NCI-H446 (cell line): ENCODE measurements around the gene TMIGD2.
"Not testable (repeated sequence)": the region's sequence is repeated elsewhere in the genome, so short reads cannot be mapped to it uniquely, and the experiment has no call there.

Experiments used
- DNase-seq, 2 experiments: peaks; one replicate each; lab custom pipeline; 2025; lab: John Stamatoyannopoulos, UW

TMIGD2 gene, protein sequence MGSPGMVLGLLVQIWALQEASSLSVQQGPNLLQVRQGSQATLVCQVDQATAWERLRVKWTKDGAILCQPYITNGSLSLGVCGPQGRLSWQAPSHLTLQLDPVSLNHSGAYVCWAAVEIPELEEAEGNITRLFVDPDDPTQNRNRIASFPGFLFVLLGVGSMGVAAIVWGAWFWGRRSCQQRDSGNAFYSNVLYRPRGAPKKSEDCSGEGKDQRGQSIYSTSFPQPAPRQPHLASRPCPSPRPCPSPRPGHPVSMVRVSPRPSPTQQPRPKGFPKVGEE

DNA sequence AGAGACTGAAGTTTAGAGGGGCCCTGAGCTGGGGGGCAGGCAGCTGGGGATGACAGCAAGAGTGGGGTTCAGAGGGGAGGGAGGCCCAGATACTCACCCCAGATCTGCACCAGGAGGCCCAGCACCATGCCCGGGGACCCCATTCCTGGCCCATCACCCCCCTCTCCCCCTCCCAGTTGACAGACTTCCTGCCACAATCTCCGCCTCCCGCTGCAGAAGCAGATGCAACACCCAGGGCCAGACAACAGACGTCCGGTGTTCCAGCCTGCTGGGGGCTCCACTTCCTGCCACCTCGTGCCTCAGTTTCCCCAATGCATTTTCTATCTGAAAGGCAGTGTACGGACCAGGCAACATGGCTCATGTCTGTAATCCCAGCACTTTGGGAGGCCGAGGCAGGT lies at the start of gene TMIGD2:
Gene TMIGD2, minus strand, starts transcription at position 147 of the 398 bp plus-strand sequence. Its CDS starts 4 bp downstream, at position 143.
- DNase-seq = no peak

DNA sequence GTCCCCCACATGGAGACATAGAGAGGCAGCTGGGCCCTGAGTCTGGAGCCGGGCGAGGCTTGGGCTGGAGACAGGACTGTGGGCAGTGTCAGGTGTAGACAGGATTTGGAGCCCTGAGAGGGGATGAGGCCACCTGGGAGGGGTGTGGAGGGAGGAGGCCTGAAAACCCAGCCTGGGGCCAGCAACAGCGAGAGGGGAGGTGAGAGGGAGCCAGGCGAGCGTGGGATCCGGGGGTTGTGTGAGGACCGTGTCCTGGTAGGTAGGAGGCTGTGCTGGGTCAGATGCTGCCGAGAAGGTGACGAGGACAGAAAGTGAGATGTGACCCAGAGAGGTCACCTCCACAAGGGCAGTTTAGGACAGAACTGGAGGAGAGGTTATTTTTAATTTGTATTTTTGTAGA lies 48.5 kb upstream of the TMIGD2 start:
- no peak for DNase-seq

DNA sequence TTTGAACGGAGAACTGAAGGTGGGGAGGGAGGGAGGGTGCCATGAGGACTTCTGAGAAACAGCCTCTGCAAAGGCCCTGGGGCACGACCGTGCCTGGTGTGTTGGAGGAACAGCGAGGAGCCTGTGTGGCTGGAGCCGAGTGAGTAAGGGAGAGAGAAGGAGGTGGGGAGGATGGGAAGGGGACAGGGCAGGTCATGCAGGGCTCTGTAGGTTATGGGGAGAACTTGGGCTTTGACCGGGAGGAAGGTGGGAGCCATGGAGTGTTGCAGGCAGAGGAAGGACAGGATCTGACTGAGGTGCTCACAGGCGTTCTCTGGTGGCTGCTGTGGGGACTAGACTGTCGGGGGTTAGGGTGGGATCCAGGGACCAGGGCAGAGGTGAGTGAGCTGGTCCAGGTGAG lies 47.9 kb upstream of the TMIGD2 start:
- no peak for DNase-seq

DNA sequence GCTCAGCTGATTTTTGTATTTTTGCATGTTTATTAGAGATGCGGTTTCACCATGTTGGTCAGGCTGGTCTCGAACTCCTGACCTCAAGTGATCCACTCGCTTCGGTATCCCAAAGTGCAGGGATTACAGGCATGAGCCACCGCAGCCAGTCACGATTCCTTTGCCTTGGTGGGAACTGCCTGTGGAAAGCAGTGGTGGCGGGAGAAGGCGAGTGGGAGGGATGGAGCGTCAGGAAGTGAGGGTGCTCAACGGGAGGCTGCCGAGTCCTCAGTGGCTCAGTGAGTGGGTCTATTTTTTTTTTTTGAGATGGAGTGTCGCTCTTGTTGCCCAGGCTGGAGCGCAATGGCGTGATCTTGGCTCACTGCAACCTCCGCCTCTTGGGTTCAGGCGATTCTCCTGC lies 47.0 kb upstream of the TMIGD2 start:
- DNase-seq = not testable (repeated sequence)

DNA sequence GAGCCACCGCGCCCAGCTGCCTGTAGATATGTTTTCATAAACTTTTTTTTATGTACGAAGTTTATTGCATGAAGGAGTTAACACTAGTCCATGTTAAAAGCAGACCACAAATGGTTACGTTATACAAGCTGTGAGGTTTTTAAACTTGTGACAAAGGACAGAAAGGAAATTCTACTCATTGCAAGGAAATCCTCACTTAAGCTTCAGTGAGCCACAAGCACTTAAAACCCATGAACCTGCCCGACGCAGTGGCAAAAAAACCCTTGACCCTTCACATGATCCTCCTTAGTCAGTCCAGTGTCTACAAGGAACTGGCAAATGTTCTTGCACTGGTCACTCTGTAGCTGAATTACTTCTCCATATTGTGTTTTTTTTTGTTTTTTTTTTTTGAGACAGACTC lies 45.3 kb upstream of the TMIGD2 start:
- no peak for DNase-seq

DNA sequence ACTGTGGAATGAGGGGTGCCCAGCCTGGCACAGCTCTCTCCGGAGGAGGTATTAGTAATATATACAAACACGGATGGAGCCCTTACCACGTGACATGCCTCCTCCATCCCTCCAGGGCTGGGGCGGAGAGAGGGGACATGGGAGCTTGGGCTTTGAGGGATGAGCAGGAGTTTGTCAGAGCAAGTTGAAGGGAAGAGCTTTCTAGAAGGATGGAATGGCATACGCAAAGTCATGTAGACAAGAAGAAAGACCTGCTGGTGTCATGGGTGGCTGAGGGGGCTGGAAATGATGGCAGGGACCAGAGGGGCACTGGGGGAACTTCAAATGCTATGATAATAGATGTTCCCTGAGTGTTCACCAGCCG lies 43.8 kb upstream of the TMIGD2 start:
- DNase-seq = no peak

DNA sequence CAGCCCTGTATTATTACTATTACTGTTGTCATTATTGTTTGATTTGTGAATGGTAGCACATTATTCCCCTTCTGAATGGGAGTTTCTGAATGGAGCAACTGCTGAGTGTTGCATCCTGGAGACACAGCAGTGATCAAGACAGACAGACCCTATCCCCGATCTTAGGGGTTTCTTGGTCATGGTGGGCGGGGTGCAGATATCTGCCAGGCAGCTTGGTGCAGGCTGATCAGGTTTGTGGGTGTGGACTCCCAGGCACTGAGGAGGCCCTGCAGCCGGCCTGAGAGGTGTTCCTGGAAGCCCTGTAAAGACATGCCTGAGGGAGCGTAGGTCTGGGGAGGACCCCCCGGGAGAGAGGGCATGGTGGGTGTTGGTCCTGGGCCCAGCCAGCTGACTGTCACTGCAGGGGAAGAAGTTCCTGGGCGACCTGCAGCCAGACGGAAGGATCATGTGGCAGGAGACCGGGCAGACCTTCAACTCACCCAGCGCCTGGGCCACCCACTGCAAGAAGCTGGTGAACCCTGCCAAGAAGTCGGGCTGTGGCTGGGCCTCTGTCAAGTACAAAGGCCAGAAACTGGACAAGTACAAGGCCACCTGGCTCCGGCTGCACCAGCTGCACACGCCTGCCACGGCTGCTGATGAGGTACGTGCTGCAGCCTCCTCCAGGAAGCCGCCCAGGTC lies 43.3 kb upstream of the TMIGD2 start:
- no peak for DNase-seq

DNA sequence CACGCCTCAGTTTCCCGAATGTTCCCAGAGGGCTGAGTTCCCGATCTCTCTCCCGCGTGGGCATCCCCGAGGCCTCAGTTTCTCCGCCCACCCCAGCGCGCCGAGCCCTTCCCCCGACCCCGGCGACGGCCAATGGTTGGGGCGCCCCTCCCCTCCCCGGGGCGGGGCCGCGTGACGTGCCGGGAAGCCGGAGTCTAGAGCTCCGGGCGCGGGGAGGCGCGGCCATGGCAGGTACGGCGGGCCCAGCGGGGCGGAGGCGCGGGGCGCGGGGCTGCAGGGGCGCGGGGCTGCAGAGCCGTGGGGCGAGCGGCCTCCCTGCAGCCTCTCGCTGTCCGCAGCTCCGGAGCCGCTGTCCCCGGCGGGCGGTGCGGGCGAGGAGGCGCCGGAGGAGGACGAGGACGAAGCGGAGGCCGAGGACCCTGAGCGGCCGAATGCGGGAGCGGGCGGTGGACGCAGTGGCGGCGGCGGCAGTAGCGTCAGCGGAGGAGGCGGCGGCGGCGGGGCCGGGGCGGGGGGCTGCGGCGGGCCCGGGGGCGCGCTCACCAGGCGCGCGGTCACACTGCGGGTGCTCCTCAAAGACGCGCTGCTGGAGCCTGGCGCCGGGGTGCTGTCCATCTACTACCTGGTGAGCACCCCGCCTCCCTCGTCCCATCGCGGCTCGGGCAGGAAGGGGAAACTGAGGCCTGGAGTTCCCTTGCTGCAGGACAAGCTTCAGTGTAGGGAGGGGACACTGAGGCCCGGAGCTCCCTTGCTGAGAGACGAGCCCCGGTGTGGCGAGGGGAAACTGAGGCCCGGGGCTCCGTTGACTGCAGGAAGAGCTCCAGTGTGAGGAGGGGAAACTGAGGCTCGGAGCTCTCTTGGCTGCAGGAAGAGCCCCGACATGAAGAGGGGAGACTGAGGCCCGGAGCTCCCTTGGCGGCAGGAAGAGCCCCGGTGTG lies 41.5 kb upstream of the TMIGD2 start, which contains the start of gene MPND:
Gene MPND, plus strand, starts transcription at position 193 of the 938 bp plus-strand sequence. Its CDS starts 32 bp downstream, at position 225.
- DNase-seq = peak; percentile 74 to 94

DNA sequence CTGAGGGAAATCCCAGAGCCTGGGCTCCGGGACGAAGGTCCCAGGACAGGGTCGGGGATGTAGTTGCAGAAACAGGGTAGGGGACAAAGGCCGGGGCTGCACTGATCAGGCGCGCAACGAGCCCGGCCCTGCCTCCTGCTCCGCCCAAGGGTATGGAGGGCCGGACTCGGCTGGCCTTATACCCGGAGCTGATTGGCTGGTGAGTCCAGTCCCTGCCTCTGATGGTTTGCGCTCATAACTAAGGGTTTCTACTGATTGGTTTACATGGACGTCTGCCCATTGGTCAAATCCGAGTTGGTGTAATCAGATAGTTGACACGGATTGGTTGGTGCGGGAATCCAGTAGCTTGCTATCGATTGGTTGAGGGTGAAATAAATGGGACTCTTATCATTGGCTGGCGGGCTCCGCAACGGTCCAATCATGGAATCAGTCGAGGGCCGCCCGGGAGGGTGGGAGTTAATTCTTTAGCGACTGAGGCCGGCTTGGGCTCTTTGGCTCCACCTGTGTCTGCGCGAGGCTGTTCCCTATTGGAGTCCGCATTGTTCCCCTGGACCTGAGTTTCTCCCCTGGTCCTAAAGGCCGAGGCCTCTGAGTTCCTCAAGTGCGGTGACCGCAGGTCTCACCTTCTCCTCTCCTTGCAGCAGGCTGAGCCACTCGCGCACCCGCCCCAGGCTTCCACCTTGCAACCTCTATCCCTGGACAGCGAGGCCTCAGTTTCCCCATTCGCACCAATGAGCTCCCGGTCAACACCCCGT lies 40.6 kb upstream of the TMIGD2 start:
- DNase-seq = peak; percentile 99 to 100

DNA sequence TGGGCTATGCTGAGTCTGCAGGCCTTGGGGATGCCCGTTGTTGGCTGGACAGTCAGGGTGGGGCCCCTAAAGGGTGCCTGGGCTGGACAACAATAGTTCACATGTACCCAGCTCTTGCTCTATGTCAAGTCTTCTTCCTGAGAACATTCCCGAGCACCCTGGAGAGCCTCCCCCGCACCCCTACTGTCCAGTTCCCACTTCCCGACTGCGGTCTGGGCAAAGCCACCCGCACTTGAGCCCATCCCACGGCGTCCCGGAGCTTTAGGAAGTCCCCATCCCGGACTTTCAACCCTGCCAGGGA lies 40.1 kb upstream of the TMIGD2 start:
- DNase-seq = no peak

DNA sequence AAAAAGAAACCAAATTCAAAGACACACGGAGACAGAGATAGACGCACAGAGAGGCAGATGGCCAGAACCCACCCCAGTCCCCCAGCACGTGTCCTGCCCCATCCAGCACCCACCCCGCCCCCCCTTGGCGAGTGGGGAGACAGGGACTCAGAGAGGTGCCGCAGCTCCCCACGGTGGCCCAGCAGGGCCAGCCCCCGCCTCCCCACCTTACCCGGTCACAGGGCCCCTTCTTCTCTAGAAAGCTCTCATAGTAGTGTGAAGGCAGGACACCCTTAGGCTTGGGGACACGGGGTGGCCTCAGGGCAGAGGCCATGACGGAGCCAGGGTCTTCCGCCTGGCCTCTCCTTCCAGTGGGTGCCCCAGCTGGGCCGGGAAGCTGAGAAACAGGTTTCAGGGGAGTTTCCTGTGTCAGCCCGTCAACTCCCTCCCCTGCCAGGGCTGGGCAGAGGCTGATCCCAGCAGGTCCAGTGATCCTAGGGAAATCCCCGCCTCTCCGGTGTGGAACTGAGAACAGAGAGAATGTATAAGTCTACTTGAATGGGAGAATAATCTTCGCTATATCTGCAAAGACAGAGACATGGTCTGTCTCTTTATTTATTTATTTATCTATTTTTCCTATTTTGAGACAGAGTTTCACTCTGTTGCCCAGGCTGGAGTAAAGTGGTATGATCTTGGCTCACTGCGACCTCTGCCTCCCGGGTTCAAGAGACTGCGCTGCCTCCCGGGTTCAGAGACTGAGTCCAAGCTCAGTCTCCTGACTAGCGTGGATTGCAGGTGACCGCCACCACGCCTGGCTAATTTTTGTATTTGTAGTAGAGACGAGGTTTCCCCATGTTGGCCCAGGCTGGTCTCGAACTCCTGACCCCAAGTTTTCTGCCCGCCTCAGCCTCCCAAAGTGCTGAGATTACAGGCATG lies 36.5 kb upstream of the TMIGD2 start, which contains the start of gene STAP2:
Gene STAP2, minus strand, starts transcription at position 387 of the 915 bp plus-strand sequence. Its CDS starts 74 bp downstream, at position 313.
- no peak for DNase-seq

DNA sequence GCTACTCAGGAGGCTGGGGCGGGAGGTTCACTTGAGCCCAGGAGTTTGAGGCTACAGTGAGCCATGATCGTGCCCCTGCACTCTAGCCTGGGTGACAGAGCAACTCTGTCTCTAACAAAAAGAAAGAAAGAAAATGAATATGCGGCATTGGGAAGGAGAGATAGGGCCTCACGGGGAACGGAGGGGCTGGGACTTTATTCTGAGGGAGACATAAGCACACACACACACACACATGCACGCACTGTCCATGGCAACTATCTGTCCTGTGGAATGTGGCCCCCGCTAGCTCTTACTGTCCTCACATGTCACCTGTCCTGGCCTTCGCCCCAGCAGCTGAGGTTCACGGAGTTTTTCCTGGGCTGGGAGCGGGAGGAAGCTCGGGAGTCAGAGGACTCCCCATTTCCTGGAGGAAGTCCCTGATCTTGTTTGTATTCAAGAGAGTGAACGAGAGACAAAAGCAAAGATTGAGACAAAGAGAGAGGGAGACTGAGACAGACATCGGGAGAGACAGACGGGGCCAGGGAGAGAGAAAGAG lies 35.8 kb upstream of the TMIGD2 start:
- no peak for DNase-seq

DNA sequence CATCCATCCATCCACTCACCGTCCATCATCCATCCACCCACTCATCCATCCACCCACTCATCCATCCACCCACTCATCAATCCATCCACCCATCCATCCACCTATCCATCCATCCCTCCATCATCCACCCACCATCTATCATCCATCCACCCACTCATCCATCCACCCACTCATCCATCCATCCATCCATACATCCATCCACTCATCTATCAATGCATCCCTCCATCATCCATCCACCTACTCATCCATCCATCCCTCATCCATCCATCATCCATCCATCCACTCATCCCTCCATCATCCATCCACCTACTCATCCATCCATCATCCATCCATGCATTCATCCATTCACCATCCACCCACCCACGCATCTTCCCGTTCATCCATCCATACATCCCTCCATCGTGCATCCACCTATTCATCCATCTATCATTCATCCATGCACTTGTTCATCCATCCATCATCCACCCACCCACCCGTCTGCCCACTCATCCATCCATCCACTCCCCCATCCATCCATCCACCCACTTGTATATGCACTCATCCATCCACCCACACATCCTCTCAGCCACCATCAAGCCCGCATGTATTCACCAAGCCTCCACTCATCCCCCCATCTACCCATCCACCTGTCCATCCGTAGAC lies 32.9 kb upstream of the TMIGD2 start:
- no peak for DNase-seq

DNA sequence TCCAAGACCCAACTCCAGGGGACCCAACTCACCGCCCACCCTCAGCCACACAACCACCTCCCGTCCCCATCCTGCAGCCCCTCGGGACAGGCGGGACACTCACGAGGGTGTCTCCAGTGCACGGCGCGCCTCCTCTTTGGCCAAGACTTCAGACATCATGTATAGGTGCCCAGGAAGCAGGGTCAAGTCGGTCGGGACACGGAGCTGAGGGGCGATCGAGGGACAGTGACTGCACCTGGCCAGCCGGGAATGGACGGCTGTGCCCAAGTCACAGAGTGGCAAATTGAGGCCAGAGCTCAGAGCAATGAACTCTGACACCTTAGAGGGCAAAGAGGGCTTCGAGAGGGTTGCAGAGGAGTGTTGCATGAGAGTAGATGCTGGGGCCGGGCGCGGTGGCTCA lies 27.7 kb upstream of the TMIGD2 start:
- DNase-seq = no peak

DNA sequence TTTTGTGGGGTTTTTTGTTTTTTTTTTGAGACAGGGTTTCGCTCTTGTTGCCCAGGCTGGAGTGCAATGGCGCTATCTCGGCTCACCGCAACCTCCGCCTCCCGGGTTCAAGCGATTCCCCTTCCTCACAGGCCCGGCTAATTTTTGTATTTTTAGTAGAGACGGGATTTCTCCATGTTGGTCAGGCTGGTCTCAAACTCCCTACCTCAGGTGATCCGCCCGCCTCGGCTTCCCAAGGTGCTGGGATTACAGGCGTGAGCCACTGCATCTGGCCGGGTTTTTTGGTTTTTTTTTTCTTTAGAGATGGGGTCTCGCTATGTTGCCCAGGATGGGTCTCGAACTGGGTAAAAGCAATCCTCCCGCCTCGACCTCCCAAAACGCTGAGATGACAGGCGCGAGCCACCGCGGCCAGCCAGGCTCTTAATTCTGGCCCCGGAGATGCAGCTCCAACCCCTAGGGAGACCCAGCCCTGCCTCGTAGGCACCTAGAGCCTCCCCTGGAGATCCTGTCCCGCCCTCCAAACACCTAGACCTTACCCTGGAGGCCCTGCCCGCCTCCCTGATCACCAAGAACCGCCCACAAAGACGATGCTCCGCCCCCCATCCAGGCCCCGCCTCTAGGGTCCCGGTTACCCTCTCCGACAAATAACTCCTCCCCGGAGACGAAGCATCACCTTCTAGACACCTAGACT lies 26.9 kb upstream of the TMIGD2 start:
- not testable (repeated sequence) for DNase-seq

DNA sequence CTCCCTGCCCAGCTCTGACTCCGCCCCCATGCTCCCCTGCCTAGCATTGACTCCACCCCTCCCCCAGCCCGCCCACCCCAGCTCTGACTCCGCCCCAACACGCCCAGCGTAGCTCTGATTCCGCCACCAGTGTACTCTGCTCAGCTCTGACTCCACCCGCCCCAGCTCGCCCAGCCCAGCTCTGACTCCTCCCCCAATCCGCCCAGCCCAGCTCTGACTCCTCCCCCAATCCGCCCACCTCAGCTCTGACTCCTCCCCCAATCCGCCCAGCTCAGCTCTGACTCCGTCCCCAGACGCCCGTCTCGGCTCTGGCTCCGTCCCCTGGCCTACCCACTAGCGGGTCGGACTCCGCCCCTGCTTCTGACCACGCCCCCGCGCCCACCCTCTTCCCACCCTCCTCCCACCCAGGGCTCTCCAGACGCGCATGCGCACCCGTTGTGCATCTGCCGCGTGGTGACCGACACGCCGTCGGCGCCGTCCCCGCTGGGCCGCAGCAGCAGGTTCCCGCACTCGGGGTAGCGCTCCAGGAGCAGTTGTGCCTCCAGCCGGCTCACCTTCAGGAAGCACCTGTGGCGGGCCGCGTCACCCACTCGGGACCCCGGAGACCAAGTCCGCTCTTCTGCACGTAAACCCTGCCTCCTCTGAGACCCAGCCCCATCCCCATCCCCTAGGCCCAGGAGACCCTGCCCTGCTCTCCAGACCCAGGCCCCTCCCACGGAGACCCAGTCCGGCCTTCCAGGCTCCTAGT lies 26.2 kb upstream of the TMIGD2 start:
- DNase-seq = peak; percentile 86 to 96

DNA sequence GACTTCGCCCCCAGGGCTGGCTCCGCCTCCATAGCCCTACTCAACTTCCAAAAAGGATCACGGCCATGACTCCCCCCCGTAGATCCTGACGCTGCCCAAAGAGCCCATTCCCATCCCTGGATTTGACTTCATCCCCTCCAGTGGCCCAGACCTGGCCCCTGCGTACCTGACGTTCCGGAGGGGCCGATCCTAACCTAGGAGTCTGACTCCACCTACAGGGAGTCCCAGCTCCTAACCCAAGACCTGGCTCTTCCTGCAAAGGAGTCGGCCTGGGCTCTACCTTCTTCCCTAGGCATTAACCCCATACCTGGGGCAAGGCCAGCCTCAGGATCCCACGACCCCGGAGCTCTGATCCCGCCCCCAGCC lies 25.7 kb upstream of the TMIGD2 start:
- no peak for DNase-seq

DNA sequence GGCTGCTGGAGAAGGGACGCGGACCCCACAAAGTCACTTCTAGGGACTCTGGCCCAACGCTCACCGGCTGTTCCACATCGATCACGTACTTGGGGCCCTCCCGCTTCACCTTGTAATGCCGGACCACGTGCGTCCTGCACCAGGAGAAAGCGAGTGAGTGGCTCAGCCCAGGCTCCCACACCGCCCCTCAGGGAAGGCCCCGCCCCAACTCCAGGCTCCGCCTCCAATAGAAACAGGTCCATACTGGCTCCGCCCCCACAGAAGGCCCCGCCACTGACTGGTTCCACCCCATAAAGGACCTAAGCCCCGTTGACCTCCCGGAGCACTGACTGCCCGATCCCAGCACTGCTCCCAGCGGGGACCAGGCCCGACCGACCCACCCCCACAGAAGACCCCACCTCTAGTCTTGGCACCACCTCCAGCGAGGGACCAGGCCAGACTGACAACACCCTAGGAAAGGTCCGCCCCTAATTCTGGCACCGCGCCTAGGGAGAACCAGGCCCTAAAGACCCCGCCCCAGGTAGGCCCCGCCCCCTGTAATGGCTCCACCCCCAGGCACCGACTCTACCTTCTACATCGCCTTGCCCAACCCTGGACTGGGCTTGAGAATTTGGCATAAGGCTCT lies 25.2 kb upstream of the TMIGD2 start:
- DNase-seq = peak in 1 of 2 experiments; percentile 43
